Uterus (tissue), 4 donors: ENCODE measurements around the gene ETV7. TPM values are rescaled to one million over a fixed set of nuclear protein-coding genes. Genes with fewer than 3 reads are reported as not detected.

Experiments
- DNase-seq, 2 donors: peaks; one replicate each; pipeline ENCODE4 v3.0.0-alpha.2; 2019 to 2020
- H3K27ac ChIP-seq, 2 donors: fragments of 200-600 bp; sonication (generic); 1 replicate in 1 of 2; 2 replicates in 1 of 2; pipeline ENCODE4 v1.5.1; 2016 to 2018
- H3K27me3 ChIP-seq, 2 donors: fragments of 200-600 bp; sonication (generic); one replicate each; pipeline ENCODE4 v1.5.1; 2018 to 2019; ENCODE audit warnings: control low read depth in 1 of 2
- H3K36me3 ChIP-seq, 2 donors: fragments of 200-600 bp; sonication (generic); one replicate each; pipeline ENCODE4 v1.5.1; 2019; ENCODE audit warnings: control low read depth in 1 of 2
- H3K4me1 ChIP-seq, 2 donors: fragments of 200-600 bp; sonication (generic); one replicate each; pipeline ENCODE4 v1.5.1; 2018 to 2019; ENCODE audit warnings: control low read depth in 1 of 2
- H3K4me3 ChIP-seq, 2 donors: fragments of 200-600 bp; sonication (generic); 1 replicate in 1 of 2; 2 replicates in 1 of 2; pipeline ENCODE4 v1.5.1; 2018 to 2019; ENCODE audit warnings: mild to moderate bottlenecking in 1 of 2
- H3K9me3 ChIP-seq, 2 donors: fragments of 200-600 bp; sonication (generic); one replicate each; pipeline ENCODE4 v1.5.1; 2019; ENCODE audit warnings: control low read depth in 1 of 2
- CTCF ChIP-seq, 4 experiments: fragments of 200-600 bp in 2 of 4; fragments of 450-650 bp in 2 of 4; sonication (generic) in 2 of 4; IDR thresholded peaks; one replicate each; pipeline ENCODE4 v1.5.1; 2016 to 2019; ENCODE audit warnings: antibody characterized with exemption in 4 of 4, mild to moderate bottlenecking in 2 of 4, moderate library complexity in 1 of 4
- POLR2A ChIP-seq, 2 donors: fragments of 450-650 bp; IDR thresholded peaks; one replicate each; pipeline ENCODE4 v1.6.1; 2016; ENCODE audit warnings: antibody characterized with exemption in 2 of 2, mild to moderate bottlenecking in 1 of 2, moderate library complexity in 1 of 2
- intact Hi-C: fragments of 100-400 bp; cut with DNase I; formaldehyde crosslinking; loops from one replicate; pipeline ENCODE4 v1.15.1; 2023; ENCODE audit warnings: low total_unique reads
- total RNA-seq, 4 donors: library from RNA; depleted of rRNA in 3 of 4; stranded (reverse); fragments of >200 nt in 3 of 4; gene quantifications; one replicate each; pipeline versions ENCODE4 v1.1.0 to v1.2.4, GENCODE V29; 2014 to 2023
- donor health status: DM: yes; HTN: yes; CAD: no.

Gene ETV7
- total RNA-seq, 4 donors from 2014 or later, result 1.3 TPM; not detected in 3

GRCh38 chr6:36317623-36318022, 69.8 kb downstream of the ETV7 start:
- intact Hi-C loops, result no loop called here
- Histone ChIP-seq H3K27me3 (no peaks in the 10 kb centered on the region), H3K4me1 (no peaks in the 10 kb centered on the region), H3K36me3 (no peaks in the 10 kb centered on the region), H3K9me3 (no peaks in the 10 kb centered on the region), H3K4me3 (no peak overlapping the region), H3K27ac (no peak overlapping the region)
- no peak for TF ChIP-seq CTCF (IDR thresholded peaks at IDR 0.05)
- no peak for TF ChIP-seq POLR2A (IDR thresholded peaks at IDR 0.05)
- DNase-seq, result no peak

Other genes starting within 250 kb of the ETV7 start
- 10 to 100 TPM in 3 of 4 donors, 1 to 10 TPM in 1; 8.5 to 44.5 (median 27.3) TPM for gene BRPF3, start 190.9 kb downstream of the ETV7 start, total RNA-seq
- gene PNPLA1, start 117.6 kb downstream of the ETV7 start, total RNA-seq, result not detected
- not detected for gene BNIP5, start 50.8 kb downstream of the ETV7 start, total RNA-seq
- gene PXT1, start 55.2 kb upstream of the ETV7 start, total RNA-seq, result not detected
- gene KCTD20, start 55.3 kb upstream of the ETV7 start, total RNA-seq, result 100 to 1,000 TPM in 1 of 4 donors, 10 to 100 TPM in 3; 31.0 to 130 (median 46.4) TPM
- gene STK38, start 159.8 kb upstream of the ETV7 start, total RNA-seq, result 10 to 100 TPM; 10.6 to 30.0 (median 20.5) TPM
- 100 to 1,000 TPM in 3 of 4 donors, 10 to 100 TPM in 1; 98.8 to 239 (median 179) TPM for gene SRSF3, start 206.7 kb upstream of the ETV7 start, total RNA-seq